Superior temporal gyrus (tissue), 1 donor: Measurements from ENCODE around the gene SNX32.

Source experiments
- DNase-seq: peaks from one replicate; pipeline ENCODE4 v3.0.0-alpha.2; 2016; ENCODE audit errors: extremely low spot score

SNX32 gene

GRCh38 chr11:65833297-65834030, at the start of gene SNX32:
Gene SNX32 (plus strand): TSS chr11:65833963. CDS start chr11:65834066, 103 bp downstream.
- DNase-seq, result peak; percentile 98

DNA sequence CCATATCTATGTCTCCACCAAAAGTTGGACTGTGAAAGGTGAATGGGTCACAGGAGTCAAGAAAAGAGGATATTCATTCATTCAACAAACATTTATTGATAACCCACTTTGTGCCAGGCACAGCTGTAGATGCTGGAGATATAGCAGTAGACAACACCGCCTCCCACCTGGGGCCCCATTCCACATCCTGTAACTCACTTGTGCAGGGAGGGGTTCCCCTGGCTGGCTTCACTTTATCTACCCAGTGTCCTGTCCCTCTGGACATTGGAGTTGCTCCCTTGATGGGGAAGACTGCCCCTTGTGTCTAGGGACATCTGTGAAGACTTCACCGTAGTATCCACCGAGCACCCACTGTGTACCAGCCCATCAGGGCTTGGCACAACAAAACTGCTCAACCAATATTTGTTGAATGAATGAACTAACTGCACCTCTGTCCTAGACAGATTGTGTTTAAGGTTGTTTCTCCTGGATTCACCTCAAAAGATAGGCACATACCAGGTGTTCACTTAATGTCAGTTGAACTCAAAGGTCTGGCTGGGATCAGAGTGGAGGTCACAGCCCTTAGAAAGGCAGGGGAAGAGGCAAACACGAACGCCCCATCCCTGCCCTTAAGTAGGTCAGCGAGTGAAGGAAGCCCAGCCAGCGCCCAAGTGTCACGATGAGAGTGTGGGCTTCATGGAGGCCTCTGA, 48.3 kb upstream of the SNX32 start:
- DNase-seq, result no peak

DNA sequence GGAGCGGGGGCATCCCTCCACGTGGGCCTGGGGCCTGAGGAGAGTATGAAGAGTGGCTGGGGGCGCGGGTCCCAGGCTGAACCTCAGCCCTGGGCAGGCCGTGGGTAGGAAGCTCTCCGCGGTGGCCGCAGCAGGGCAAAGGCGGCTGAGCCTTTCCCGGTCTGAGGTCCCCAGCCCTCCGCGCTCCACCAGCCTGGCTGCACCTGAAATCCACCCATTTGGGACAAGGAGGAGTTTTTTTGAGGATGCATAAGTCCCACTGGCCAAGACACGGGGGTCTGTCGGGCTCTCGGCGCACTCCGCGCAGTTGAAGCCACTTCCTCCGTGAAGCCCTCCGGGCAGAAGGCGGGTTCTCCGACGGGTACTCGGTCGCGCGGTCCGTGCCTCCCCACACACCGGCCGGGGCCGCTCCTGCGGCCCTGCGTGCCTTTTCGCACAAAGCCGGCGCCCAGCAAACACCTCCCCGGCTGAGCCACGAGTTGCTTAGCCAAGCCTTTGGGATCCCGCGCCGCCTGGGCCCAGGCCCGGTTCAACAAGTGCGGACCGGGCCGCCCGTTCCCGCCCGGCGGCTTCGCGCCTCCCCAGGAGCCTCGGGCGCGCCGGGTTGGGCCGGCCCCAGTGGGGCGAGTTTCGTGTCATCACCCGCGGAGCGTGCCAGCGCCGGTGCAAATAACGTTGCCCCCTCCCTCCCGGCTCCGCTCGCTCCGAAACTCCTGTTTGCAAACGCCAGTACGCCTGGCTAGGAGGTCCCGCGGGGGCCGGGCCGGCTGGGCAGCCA, 47.6 kb upstream of the SNX32 start:
- no peak for DNase-seq

GRCh38 chr11:65786786-65787636, 46.8 kb upstream of the SNX32 start, which contains the start of gene OVOL1:
Gene OVOL1 (plus strand): TSS chr11:65787063. CDS start chr11:65787374, 311 bp downstream.
- no peak for DNase-seq

GRCh38 chr11:65787649-65788622, 45.8 kb upstream of the SNX32 start:
- no peak for DNase-seq

DNA sequence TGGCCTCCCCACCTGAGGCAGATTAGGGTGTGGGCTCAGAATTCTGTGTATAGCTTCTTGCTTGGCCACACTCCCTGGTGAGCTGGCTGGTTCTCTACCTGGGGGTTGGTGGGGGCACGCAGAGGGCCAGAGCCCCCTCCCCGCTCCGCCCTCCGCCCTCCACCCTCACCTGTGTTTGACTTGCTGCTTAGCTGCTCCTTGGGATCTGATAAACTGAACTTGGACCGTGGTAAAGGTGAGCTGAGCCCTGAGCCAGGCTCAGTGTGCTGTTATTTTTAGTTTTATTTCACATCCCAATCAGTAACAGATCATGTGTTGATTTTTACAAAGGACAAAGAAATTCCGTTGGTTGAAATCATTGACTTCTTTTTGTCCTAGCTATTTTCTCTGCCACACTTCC, 44.9 kb upstream of the SNX32 start:
- no peak for DNase-seq

DNA sequence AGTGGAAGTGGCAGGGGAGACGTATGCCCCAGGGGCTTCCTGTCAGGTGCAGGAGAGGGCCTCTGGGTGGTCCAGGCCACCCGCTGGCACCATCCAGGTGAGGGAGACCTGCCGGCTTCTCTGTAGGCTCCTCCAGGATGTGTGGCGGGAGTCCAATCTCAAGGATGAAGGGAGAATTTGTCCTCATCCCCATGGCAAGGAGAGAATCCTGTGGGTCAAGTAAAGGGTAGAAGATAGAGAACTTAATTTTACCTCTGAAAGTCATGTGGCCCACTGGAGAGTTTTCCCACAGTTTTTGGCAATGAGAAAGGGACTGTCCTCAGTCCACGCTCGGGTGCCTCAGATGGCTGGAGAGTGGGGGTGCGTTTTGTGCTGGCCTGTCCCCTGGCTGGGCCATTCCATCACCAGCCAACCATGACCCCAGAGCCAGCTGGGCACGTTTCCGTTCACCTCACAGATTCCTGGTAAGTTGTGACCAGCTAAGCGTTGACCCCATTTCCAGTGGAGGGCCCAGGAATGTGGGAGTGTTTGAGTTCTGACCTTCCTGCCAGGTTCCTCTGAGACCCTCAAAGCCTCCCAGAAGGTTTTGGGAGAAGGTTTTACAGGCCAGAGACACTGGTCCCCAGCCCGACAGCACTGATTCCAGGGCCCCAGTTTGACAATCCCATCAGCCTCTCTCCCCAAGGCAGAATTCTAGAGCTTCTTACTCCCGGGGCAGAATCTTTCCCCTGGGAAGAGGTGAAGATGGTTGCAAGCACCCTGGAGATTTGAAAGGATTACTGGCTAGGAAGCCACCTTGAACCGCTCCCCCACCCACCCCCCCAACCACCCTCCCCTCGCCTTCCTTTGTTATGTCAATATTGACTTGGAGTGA, 44.3 kb upstream of the SNX32 start:
- DNase-seq, result no peak

DNA sequence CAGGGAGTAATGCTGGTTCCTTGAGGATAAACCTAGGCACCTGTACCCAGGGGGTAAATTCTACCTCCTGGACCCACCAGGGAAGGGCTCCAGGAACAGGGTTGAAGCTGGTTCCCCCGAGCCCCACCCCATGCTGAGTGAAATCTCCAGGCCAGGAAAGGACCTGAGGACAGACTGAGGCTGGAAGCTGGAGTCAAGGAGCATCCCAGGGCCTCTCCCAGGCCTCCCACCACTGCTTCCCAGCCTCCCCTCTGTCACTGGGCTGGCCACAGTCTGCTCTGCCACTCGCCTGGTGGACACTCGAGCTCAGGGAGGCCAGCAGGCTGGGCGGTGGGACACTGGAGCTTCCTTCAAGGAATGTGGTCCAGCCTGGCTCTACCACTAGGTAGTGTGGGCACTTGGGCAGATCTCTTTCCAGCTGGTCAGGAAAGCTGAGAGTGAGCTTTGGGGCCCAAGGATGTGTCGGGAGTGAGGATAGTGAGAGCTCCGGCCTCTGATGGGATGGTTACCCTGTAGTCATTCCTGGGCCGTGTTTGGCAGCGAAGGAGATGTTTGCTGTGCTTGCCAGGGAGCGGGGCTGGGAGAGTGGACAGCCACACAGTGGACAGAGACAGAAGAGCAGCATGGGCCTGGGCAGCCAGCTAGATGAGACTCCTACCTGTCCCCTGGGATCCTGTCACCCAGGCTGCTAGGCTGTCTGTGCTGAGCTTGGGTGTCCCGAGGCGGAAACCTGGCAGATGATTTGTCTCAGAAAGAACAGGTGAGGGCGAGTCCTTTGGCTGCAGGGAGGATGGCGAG, 43.5 kb upstream of the SNX32 start:
- no peak for DNase-seq

GRCh38 chr11:65790902-65791650, 42.7 kb upstream of the SNX32 start:
- DNase-seq, result no peak

DNA sequence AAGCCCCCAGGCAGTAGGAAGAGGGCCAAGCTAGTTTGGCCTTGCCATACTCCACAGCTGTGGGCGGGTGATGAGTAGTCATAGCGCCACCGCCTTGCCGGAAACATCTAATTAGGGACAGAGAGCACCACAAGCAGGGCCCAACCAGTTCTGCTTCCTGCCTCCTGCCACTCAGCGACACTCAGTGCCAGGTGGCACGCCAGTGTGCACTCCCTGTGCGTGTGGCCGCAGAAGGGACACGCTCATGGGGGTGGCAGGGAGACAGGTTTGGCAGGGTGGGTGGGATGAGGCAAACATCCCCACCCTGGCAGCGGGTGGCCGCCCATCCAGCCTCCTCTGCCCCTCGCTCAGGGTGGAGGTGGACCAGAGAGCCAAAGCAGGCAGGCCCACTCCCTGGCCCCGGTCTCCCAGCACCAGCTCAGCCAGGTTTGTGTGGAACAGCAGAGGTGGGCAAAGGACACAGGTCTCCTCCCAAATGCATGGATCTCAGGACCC, 42.0 kb upstream of the SNX32 start:
- DNase-seq, result no peak

- no peak for DNase-seq
These were observed 41.3 kb upstream of the SNX32 start for GRCh38 chr11:65792456-65792855.

DNA sequence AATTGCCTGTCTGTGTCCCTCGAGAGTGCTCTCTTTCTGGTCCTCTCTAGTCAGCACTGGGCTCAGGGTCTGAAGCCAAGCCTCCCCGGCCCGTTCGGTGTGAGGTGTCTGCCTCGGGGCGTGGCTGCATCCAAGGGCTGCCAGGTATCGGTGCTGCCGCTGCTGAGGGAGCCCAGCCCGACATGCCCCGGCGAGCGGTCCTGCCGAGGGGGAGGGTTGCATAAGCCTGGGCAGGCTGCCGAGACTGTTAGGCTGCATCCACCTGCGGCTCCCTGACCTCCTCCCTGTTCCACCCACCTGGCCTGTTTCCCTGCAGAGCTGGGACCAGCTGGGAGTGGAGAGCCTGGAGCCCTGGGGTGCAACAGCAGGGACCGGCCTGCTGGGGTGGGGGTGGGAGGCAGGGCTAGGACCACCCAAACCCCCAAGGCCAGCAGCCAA, 40.6 kb upstream of the SNX32 start:
- no peak for DNase-seq

GRCh38 chr11:65793625-65794400, 40.0 kb upstream of the SNX32 start:
- DNase-seq, result no peak

- DNase-seq, result no peak
These were observed 38.9 kb upstream of the SNX32 start for GRCh38 chr11:65794570-65795510.

GRCh38 chr11:65796726-65797601, 36.8 kb upstream of the SNX32 start:
- DNase-seq, result no peak
